Measurements from ENCODE around the gene TOMM6.
"Not testable (repeated sequence)": the region's sequence is repeated elsewhere in the genome, so short reads cannot be mapped to it uniquely, and the experiment has no call there.

Gene TOMM6

DNA sequence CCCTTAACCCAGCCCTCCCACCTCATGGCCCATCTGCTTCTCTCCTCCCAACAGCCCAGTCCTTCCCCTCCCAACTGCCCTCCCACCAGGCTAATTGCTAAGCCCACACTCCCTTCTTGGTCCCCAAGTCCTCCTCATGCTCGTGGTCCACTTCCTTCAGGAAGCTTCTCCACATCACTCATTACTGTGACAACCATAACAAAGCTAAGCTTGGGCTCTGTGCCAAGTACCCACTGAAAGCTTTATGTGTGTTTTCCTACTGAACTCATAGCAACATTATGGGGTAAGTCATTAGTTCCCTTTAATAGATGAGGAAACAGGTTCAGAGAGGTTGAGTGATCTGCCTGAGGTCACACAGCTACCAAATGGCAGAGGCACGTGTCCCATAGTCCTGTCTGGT lies 24.0 kb upstream of the TOMM6 start:
- no peak for DNase-seq (ENCODE audit: low spot score)

DNA sequence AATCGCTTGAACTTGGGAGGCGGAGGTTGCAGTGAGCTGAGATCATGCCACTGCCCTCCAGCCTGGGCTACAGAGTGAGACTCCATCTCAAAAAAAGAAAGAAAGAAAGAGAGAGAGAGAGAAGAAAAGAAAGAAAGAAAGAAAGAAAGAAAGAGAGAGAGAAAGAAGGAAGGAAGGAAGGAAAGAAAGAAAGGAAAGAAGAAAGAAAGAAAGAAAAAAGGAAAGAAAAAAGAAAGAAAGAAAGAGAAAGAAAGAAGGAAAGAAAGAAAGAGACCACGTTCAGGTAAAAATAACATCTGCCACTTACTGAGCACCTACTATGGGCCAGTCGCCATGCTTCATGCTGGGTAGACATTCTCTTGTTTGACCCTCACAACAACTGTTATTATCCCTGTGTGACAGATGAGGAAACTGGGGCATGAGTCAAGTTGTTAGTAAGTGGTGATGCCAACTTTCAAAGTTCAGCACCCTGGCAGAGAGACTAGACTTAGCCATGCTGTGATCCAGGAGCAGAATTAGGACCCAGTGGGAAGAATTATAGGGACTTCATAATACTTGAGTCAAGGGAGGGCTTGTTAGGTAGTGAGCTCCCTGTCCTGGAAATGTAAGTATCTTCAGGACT lies 21.3 kb upstream of the TOMM6 start:
- DNase-seq (ENCODE audit: low spot score), result not testable (repeated sequence)

DNA sequence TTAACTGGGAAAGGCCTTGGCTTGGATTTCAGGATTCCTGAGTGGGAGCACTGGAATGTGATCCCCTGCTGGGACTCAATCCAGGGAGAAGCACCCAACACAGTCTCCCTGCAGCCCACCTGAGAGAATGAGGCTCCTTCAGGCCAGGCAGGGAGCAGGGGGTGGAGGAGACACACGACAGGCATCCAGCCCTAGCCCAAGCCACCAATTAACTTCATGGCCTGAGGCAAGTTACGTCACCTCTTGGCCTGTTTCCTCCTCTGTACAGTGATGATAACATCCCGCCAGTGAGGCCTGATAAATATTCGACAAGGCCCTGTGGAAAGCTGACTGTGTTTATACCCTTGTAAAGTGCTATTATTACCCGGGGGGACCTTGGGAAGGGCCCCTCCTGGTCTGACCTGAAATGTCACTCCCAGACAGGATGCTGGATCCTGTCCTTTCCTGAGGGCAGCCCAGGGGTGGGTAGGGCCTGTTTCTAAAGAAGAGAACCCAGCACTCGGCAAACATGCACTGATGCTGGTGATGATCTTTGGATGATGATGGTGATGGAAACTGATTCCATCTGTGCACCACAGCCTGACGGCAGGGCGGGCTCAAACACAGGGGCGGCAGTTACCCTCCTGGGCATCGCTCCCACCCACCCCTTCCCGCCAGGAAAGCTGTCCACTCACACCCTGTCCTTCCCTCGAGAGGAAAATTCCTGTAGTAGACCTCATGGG lies 20.2 kb upstream of the TOMM6 start:
- DNase-seq (ENCODE audit: low spot score), result no peak

DNA sequence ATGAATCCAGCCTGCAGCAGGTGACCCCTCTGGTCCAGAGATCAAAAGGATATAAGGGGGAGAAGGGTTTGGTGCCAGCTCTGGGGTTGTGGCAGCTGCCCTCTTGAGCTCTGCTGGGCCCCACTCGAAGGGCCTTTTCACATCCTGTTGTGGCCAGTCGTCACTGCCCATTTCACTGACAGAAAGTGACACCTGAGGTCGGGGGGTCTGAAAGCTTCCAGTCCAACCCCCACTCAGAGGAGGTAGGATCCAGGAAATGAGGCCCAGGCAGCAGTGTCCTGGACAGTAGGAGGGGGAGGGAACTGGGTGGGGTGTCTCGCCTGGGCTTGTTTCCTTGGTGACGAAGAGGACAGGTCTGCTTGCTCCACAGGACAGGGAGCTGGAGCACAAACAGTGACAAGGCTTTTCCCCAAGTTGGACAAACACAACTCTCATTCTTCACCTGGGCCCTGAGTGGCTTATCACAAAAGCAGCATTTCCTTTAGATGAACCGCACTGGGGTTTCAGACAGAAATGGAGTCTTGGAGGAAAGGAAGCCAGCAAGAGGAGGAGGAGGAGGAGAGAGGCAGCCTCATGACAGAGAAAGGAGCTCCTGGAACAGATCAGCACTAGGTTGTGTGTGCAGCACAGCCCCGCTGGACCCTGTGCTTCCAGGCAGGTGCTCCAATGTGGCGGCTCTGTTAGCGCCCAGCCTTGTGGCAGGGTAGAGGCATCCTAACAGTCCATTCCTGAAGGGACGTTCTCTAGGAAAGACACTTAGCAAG lies 18.8 kb upstream of the TOMM6 start:
- DNase-seq (ENCODE audit: low spot score), result no peak

DNA sequence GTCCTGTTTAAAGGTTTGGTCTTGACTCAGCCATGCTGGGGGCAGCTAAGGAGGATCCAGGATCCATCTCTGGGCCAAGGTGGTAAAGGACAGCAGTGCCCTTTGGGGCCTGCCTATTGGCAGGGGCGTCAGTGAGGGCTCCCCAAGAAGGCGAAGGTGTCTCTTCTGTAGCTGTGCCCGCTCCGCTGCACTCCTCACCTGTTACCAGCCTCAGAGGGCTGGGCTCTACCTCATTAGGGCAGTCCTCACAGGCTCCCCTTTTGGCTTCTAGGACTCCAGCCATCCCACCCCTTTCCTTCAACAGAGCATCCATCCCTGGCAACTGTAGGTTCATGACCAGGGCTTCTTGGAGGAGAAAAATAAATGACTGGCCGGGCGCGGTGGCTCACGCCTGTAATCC lies 18.1 kb upstream of the TOMM6 start:
- DNase-seq (ENCODE audit: low spot score), result no peak

DNA sequence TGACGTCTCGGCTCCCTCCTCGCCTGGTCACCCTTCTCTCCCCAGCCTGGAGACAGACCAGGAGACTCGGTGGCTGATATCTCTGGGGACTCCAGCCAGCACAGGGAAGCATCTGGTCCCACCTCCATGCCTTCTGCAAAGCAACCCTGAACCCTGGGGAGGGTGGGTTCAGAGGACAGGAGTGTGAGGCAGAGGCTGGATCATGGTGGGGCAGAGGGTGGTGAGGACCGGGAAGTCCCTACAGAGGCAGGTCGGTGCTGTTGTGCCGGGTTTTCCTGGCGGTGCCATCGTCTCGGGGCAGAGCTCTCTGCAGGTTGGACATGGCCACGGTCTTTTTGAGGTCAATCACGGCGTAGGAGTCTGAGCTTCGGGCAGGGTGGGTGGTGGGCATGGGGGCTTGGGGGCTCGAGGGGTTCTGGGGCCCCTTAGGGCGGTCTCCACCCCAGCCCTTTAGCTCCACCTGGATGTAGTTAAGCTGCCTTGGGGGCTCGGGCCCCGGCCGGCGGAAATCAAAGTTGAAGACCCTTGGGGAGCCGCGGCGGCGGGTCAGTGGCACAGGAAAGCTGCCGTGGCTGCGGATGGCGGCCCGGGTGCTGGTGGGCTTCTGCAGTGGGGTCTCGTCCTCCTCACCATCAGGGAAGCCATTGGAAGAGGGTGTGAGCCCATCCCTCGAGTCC lies 17.0 kb upstream of the TOMM6 start:
- no peak for DNase-seq (ENCODE audit: low spot score)

DNA sequence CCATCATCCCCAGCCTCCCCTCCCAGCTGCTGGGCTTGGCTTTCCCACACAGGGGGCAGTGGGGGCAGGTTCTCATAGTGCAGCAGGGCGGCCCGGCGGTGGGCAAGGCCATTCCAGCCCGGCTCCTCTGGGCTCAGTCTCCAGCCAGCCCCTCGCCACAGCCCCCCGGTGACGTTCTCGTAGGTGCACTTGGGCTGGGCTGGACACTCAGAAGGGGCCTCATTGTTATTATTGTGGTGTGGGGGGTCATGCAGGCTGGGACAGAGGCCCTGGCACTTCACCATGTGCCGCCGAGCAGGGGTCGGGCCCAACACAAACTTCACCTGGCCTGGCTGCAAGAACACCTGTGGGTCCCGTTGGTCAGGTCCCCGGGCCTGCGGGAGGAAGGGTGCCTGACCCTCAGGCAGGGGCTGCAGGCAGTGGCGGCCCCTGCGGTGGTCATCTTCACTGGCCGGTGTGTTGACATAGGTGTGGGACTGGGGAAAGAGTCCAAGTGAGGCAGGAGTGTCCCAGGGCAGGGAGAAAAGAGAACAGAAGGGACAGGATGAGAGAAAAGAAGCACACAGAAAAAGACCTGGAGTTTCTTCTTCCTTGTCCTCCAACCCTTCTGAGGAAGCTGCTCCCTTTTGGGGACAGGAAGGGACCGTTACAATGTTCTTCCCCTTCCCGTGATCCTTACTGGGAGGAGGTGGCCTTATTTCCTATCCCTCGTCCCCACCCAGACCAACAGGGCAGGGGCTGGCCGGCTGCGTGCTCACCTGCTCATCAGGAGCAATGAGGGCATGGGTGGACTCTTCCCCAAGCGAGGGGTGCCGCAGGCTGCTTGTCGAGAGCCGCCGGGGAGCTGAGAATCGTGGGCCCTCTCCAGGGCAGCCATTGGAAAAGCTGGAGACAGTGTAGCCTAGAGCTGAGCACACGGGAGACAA lies 16.2 kb upstream of the TOMM6 start:
- DNase-seq (ENCODE audit: low spot score), result no peak

DNA sequence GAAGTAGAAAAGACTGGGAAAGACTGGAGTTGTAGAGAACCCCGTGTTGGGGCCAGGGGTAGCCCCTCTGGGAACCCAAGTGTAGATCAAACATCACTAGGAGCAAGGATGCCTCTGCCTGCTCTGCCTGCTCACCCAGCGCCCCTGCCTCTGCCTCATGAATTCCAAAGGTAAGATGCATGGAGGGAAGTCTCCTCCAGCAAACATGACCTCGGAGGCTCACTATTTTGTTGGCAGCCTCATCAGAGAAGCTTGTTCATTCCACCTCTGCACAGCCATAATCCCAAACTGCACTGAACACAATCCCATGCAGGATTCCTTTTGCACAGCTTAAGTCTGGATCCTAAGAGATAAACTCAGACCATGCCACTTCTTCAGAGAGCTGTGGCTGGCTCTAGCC lies 12.7 kb upstream of the TOMM6 start:
- no peak for DNase-seq (ENCODE audit: low spot score)

DNA sequence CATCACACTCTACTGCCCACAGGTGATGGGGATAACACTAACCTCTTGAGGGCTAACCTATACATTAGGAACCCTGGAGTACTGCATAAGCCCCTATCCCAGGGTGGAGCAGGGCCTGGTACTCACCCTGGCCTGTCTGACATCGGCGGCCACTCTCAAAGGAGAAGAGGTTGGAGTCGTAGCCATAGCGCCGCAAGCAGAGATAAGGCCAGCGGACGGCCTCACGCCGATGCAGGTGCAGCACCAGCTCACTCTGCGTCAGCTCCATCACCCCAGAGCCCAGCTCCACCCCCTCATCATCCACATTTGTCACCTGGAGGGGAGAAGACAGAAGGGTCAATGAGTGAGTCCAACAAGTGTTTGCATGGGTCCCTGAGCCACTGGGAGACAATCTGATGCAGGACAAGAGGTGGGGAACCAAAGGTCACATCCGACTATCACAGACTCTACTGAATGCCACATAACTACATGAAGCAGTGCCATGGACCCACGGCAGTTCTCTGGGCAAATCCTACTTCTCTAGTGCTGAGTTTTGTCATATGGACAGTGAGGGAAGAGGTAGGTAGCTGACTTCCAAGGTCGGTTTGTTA lies 12.1 kb upstream of the TOMM6 start:
- no peak for DNase-seq (ENCODE audit: low spot score)

DNA sequence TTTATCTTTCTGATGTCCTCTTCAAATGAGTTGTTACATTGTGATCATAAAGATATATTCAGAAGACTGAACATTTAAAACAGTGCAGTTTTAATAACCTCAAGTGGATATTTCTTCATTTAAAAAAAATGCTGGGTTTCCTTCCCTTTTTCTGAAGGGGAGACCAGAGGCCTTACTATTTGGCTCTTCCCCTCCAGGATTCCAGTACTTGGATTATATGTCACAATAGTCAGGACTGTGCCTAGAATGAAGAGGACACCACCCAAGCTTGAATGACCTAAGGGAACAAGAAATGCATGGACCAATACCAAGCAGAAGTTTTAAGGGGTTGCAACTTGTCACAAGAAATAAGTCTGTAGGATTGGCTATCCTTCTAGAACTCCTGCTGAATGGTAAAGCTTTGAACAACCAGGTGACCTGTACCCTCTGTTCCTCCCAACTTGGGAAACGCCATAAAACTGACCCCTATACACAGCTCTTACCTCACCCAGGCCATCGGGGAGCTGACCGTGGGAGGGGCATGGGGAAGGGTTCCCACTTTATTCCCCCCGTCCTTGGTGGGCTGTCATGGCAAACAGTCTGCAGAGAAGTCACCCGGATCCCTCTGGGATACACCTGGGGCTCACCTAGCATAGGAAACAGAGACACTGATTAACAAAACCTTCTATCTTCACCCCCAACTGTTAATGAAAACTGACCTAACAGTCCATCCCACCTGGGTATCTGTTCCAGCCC lies 9.8 kb upstream of the TOMM6 start:
- DNase-seq (ENCODE audit: low spot score), result no peak

DNA sequence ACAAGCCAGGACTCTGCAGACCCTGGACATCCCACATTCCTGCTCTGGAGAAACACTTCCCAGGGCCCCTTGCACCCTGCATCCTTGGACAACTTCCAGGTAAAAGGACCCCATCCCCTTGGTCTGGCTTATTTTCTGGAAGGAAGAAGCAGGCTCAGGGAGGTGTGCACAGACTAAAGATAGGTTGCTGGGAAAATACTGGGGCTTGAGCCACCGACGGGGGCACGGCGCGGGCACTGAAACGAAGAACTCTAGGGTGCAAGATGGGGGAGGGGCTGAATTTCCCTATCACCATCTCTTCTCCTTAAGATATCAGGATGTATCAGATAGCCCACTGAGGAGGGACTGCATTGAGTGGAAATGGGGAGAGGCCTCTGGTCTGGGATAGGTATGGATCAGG lies 8.6 kb upstream of the TOMM6 start:
- DNase-seq (ENCODE audit: low spot score), result no peak

DNA sequence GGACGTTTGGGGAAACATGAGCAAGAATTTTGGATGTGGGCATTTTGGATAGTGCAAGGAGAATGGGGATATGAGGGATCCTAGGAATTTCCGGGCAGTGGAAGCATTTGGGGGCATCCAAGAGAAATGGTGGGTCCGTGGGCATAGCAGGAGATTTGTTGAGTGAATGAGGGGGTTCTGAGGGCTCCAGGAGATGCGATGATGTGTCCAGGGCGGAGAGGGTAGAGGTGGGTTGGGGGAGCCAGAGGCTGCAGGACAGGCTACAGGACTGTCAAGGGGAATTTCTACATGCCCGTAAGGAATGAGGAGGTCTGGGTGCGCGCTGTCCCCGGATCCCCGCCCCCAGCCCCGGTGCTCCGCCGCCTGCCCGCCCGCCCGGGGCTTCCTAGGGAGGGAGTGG lies 8.2 kb upstream of the TOMM6 start:
- no peak for DNase-seq (ENCODE audit: low spot score)

DNA sequence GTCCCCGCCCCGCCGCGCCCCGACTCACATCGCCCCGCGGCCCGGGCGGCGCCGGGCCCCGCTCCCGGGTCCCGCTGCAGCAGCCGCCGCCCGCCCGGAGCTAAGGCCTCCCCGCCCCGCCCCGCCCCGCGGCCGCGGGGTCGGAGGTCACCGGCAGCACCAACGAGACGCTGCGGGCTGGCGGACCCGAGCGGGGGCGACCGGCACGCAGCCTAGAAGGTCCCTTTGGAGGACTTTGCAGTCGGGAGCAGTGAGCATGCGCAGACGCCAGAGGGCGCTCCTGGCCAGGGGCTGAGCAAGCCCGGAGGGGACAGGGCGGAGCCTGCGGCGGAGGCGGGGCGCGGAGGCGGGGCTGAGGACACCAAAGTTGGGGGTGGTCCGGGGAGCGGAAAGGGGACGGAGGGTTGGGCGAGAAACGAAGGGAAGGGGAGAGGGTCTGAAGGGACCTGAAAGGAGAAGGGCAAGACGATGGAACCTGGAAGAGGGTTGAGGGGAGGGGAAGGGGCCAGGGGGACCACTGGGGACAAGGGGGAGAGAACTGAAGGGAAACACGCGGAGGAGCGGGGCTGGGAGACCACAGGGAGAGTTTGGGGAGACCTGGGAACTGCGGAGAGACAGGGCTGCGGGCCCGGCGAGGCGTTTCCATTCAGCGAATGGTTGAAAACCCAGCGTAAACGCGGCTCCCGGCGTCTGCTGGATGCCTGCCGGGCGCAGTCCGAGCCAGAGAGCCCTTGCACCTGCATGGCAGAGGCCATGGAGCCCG lies 7.5 kb upstream of the TOMM6 start, which contains the start of gene FRS3:
TSS of gene FRS3 (minus strand) at position 113 of the 763 bp plus-strand sequence. CDS start 2,913 bp downstream, outside the sequence.
- DNase-seq (ENCODE audit: low spot score), result peak; percentile 99

DNA sequence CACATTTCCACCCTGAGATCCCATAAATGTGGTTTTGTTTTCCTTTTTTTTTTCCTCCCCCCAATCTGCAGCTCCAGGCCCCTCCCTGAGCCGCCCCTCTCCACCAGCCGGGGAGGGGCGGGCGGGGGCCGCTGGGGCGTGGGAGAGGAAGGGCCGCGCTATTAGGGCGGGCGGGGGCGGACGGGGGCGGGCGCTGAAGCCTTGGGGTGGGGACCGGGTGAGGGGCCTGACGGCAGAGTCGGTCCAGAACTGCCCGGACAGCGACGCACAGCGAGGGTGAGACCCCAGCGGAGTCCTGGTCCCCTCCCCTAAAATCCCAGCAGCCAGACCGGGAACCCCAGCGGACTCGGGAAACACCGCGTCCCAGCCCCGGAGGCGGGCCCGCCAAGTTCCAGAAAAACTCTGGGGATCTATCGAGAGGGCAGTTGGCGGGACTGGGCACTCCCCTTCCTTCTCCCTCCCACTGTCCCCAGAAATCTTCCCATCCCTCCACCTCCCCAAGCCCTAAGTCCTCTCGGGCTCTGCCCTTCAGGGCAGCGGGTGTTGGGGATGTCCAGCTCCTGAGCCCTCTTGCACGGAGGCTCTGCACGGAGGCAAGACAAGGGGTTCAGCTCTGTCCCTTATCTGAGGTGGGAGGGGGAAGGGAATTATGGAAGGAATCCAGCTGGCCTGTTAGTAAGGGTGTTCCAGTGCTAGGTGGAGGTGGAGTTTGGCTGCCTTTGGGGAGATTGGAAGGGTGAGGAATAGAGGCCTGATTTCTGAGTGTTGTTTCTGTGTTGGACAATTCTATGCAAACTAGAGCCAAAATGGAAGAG lies 6.7 kb upstream of the TOMM6 start, which contains the start of gene PRICKLE4:
TSS of gene PRICKLE4 (plus strand) at position 232 of the 815 bp plus-strand sequence. CDS start 2,692 bp downstream, outside the sequence.
- DNase-seq (ENCODE audit: low spot score), result peak; percentile 40

DNA sequence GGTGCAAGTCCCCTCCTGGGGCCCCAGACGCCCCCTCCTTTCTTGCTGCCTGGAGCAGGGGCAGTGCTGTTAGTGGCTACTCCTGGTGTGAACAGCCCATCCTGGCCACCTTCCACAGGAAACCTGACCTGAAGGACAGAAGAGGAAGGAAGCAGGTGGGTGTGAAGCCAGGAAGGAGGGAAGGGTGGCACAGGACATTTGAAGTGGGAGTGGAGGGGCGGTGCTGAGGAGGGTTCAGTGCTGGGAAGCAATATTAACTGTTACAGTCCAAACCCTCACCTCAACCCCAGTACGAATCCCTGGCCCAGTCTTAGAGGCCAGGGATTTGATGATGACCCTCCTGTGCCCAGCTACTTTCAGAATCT lies 6.1 kb upstream of the TOMM6 start:
- DNase-seq (ENCODE audit: low spot score), result no peak

DNA sequence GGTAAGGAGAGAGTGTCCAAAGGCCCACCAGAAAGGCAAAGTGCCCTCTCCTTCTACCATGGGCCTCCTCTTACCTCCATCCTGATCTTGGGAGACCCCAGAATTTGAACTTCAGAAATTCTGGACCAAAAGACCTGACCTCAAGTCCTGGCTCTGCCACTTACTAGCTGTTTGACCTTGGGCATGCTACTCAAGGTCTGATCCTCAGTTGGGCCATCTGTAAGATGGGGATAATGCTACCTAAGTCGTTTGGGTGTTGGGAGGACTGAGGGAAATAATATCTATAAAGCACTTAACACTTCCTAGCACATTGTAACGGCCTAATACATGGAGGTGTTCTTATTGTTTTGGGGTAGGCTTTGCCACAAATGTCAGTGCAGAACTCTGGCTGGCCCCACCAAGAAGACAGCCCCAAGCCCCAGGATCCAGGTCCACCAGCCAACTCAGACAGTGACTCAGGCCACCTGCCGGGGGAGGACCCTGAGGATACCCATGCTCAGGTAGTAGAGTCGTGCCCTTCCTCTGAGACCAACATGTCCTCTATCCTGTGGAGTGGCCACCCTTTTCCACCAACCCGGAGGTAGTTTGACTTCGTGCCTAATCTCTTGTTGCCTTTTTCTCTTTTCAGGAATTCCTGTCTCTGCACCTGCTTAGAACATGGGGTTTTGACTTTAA lies 4.3 kb upstream of the TOMM6 start:
- no peak for DNase-seq (ENCODE audit: low spot score)

DNA sequence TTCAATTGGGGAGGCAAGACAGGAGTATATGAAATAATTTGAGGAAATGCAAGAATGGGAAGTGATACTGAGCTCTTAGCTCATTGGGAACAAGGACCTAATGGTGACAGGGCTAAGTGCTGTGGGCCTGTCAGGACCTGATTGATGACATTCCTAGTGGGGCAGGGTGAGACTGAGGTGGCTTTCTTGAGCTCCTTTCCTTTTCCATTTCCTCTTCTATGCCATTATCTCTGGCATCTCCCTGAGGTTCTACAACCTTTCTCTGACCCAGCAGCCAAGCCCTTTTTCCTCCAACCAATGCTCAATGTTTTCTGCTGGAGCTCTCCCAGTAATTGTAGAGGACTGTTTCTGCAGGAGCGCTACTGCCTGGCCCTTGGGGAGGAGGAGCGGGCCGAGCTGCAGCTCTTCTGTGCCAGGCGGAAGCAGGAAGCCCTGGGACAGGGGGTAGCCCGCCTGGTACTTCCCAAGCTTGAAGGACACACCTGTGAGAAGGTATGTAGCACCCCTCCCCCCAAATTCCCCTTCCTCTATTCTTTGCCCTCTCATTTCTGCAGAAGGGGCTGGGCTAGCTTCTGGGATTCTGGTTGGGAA lies 2.8 kb upstream of the TOMM6 start:
- no peak for DNase-seq (ENCODE audit: low spot score)

DNA sequence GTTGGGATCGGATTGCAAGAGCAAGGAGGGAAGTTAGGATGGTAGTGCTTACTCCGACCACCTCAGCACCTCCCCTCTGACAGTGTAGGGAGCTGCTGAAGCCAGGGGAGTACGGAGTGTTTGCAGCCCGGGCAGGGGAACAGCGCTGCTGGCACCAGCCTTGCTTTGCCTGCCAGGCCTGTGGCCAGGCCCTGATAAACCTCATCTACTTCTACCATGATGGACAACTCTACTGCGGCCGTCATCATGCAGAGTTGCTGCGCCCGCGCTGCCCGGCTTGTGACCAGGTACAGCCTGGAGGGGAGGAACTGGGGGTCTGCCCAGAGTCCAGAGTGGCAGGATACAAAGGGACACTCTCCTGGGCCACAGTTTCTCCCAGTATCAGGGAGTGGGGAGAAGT lies 2.2 kb upstream of the TOMM6 start:
- no peak for DNase-seq (ENCODE audit: low spot score)

All from Ammon's horn (tissue), 1 donor.